ENCODE measurements around the gene PLPP6.
"Not testable (repeated sequence)": the region's sequence is repeated elsewhere in the genome, so short reads cannot be mapped to it uniquely, and the experiment has no call there.

- not testable (repeated sequence) for TF ChIP-seq CTCF (IDR thresholded peaks at IDR 0.05 in 4 of 5, conservative IDR thresholded peaks at IDR 0.05 in 1 of 5); POLR2A (IDR thresholded peaks at IDR 0.05)
Observed at GRCh38 chr9:4656196-4656595, 5.9 kb upstream of the PLPP6 start.

Data from gastrocnemius medialis (tissue), 4 donors.